ENCODE results near the gene TEKT2. TPM values are rescaled to one million over a fixed set of nuclear protein-coding genes. Genes with fewer than 3 reads are reported as not detected.
A peak's percentile ranks its signal among the peaks of the same experiment; 100 is the strongest.

Gene TEKT2
- total and polyA plus RNA-seq, 5 donors from 2014 or later = 0.81 TPM; not detected in 4

GRCh38 chr1:36088577-36089392, 4.9 kb downstream of the TEKT2 start, which contains the start of gene ADPRS:
ADPRS (plus strand) TSS chr1:36088892; CDS start chr1:36088905, 13 bp downstream.
- peaks cover 3% of the 10 kb centered on the region for H3K27me3 ChIP-seq (ENCODE audit: control insufficient read depth, insufficient read depth, low read length)
- peak within 1 kb of the TSS; percentile 90 for H3K27ac ChIP-seq (ENCODE audit: insufficient read depth, low read length, poor library complexity, severe bottlenecking)
- peaks cover 26% of the 10 kb centered on the region for H3K36me3 ChIP-seq (ENCODE audit: control insufficient read depth, insufficient read depth, low read length)
- H3K27me3 Mint-ChIP-seq = peaks cover 13% of the 10 kb centered on the region
- peak within 1 kb of the TSS; percentile 93 to 99 (median 94) for H3K27ac Mint-ChIP-seq
- ATAC-seq (ENCODE audit: low read depth in 2 of 2) (peak; percentile 92 to 93), DNase-seq (peak; percentile 86 to 94 (median 90))
- H3K9me3 Mint-ChIP-seq = peaks cover 0 to 3% (median 0%) of the 10 kb centered on the region in 7 donors
- H3K36me3 Mint-ChIP-seq = no peaks in the 10 kb centered on the region
- H3K4me3 ChIP-seq (ENCODE audit: low read depth, low read length) = peak within 1 kb of the TSS; percentile 90
- peaks cover 27% of the 10 kb centered on the region for H3K4me1 ChIP-seq (ENCODE audit: control insufficient read depth, insufficient read depth, low read length, poor library complexity, severe bottlenecking)
- H3K4me3 Mint-ChIP-seq = peak within 1 kb of the TSS; percentile 89 to 98 (median 90)
- no peaks in the 10 kb centered on the region for H3K9me3 ChIP-seq (ENCODE audit: control insufficient read depth in 2 of 2, low read length in 2 of 2)
- H3K4me1 Mint-ChIP-seq = peaks cover 0 to 35% (median 25%) of the 10 kb centered on the region in 4 donors

GRCh38 chr1:36089393-36090121, 5.7 kb downstream of the TEKT2 start:
- peak overlapping the region; percentile 89 to 98 (median 90) for H3K4me3 Mint-ChIP-seq
- Histone ChIP-seq H3K9me3 (ENCODE audit: control insufficient read depth in 2 of 2, low read length in 2 of 2) (no peaks in the 10 kb centered on the region), H3K36me3 (ENCODE audit: control insufficient read depth, insufficient read depth, low read length) (peaks cover 34% of the 10 kb centered on the region), H3K27ac (ENCODE audit: insufficient read depth, low read length, poor library complexity, severe bottlenecking) (peak overlapping the region; percentile 90), H3K4me1 (ENCODE audit: control insufficient read depth, insufficient read depth, low read length, poor library complexity, severe bottlenecking) (peaks cover 19% of the 10 kb centered on the region), H3K4me3 (ENCODE audit: low read depth, low read length) (peak overlapping the region; percentile 90), H3K27me3 (ENCODE audit: control insufficient read depth, insufficient read depth, low read length) (peaks cover 3% of the 10 kb centered on the region)
- no peaks in the 10 kb centered on the region for H3K36me3 Mint-ChIP-seq
- H3K27ac Mint-ChIP-seq = peak overlapping the region; percentile 93 to 99 (median 94)
- H3K9me3 Mint-ChIP-seq = peaks cover 0 to 3% (median 0%) of the 10 kb centered on the region in 7 donors
- H3K4me1 Mint-ChIP-seq = peaks cover 0 to 33% (median 24%) of the 10 kb centered on the region in 4 donors
- DNase-seq = peak in 1 of 3 donors; percentile 20
- ATAC-seq (ENCODE audit: low read depth in 2 of 2) = no peak
- H3K27me3 Mint-ChIP-seq = peaks cover 10% of the 10 kb centered on the region

DNA sequence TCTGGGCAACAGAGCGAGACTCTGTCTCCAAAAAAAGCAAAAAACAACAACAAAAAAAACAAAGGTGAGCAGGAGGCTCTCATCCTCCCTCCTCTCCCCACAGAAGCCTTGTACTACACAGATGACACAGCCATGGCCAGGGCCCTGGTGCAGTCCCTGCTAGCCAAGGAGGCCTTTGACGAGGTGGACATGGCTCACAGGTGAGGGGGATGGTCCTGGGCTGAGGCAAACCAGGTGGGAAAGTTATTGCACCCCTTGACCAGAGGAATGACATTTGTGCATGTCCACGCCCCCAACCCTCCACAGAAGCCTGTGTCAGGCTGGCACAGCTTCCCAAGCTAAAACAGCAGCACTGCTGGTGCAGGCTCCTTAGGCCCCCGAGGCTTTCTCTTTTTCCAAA, 7.2 kb downstream of the TEKT2 start:
- Histone ChIP-seq H3K27me3 (ENCODE audit: control insufficient read depth, insufficient read depth, low read length) (no peaks in the 10 kb centered on the region), H3K4me1 (ENCODE audit: control insufficient read depth, insufficient read depth, low read length, poor library complexity, severe bottlenecking) (peaks cover 19% of the 10 kb centered on the region), H3K4me3 (ENCODE audit: low read depth, low read length) (no peak overlapping the region), H3K27ac (ENCODE audit: insufficient read depth, low read length, poor library complexity, severe bottlenecking) (no peak overlapping the region), H3K9me3 (ENCODE audit: control insufficient read depth in 2 of 2, low read length in 2 of 2) (no peaks in the 10 kb centered on the region), H3K36me3 (ENCODE audit: control insufficient read depth, insufficient read depth, low read length) (peaks cover 48% of the 10 kb centered on the region)
- Mint-ChIP-seq H3K36me3 (no peaks in the 10 kb centered on the region), H3K4me1 (peaks cover 0 to 33% (median 24%) of the 10 kb centered on the region in 4 donors), H3K9me3 (peaks cover 0 to 3% (median 0%) of the 10 kb centered on the region in 7 donors), H3K27me3 (peaks cover 4% of the 10 kb centered on the region), H3K27ac (no peak overlapping the region), H3K4me3 (peak overlapping the region in 2 of 4 donors; percentile 71 to 91)
- no peak for DNase-seq
- no peak for ATAC-seq (ENCODE audit: low read depth in 2 of 2)

DNA sequence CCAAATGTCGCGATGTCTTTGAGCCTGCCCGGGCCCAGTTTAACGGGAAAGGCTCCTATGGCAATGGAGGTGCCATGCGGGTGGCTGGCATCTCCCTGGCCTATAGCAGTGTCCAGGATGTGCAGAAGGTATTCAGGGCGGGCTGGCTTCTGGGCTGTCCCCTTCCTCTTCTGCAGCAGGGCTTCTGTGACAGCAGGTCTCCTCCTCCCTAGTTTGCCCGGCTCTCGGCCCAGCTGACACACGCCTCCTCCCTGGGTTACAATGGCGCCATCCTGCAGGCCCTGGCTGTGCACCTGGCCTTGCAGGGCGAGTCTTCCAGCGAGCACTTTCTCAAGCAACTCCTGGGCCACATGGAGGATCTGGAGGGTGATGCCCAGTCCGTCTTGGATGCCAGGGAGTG, 7.8 kb downstream of the TEKT2 start:
- ATAC-seq (ENCODE audit: low read depth in 2 of 2) (no peak), DNase-seq (no peak)
- Histone ChIP-seq H3K27ac (ENCODE audit: insufficient read depth, low read length, poor library complexity, severe bottlenecking) (no peak overlapping the region), H3K27me3 (ENCODE audit: control insufficient read depth, insufficient read depth, low read length) (no peaks in the 10 kb centered on the region), H3K9me3 (ENCODE audit: control insufficient read depth in 2 of 2, low read length in 2 of 2) (no peaks in the 10 kb centered on the region), H3K4me3 (ENCODE audit: low read depth, low read length) (no peak overlapping the region), H3K36me3 (ENCODE audit: control insufficient read depth, insufficient read depth, low read length) (peaks cover 52% of the 10 kb centered on the region), H3K4me1 (ENCODE audit: control insufficient read depth, insufficient read depth, low read length, poor library complexity, severe bottlenecking) (peaks cover 19% of the 10 kb centered on the region)
- H3K4me3 Mint-ChIP-seq = peak overlapping the region; percentile 56 to 91 (median 74)
- H3K9me3 Mint-ChIP-seq = no peaks in the 10 kb centered on the region
- no peaks in the 10 kb centered on the region for H3K36me3 Mint-ChIP-seq
- peaks cover 4% of the 10 kb centered on the region for H3K27me3 Mint-ChIP-seq
- H3K27ac Mint-ChIP-seq = no peak overlapping the region
- H3K4me1 Mint-ChIP-seq = peaks cover 0 to 33% (median 24%) of the 10 kb centered on the region in 4 donors

GRCh38 chr1:36092166-36092797, 8.4 kb downstream of the TEKT2 start:
- Mint-ChIP-seq H3K27me3 (peaks cover 4% of the 10 kb centered on the region), H3K9me3 (no peaks in the 10 kb centered on the region), H3K36me3 (no peaks in the 10 kb centered on the region), H3K27ac (no peak overlapping the region), H3K4me1 (peaks cover 0 to 33% (median 23%) of the 10 kb centered on the region in 4 donors), H3K4me3 (peak overlapping the region in 2 of 4 donors; percentile 71 to 80)
- no peaks in the 10 kb centered on the region for H3K27me3 ChIP-seq (ENCODE audit: control insufficient read depth, insufficient read depth, low read length)
- H3K36me3 ChIP-seq (ENCODE audit: control insufficient read depth, insufficient read depth, low read length) = peaks cover 52% of the 10 kb centered on the region
- no peak for ATAC-seq (ENCODE audit: low read depth in 2 of 2)
- H3K27ac ChIP-seq (ENCODE audit: insufficient read depth, low read length, poor library complexity, severe bottlenecking) = no peak overlapping the region
- peaks cover 19% of the 10 kb centered on the region for H3K4me1 ChIP-seq (ENCODE audit: control insufficient read depth, insufficient read depth, low read length, poor library complexity, severe bottlenecking)
- H3K4me3 ChIP-seq (ENCODE audit: low read depth, low read length) = no peak overlapping the region
- no peaks in the 10 kb centered on the region for H3K9me3 ChIP-seq (ENCODE audit: control insufficient read depth in 2 of 2, low read length in 2 of 2)
- no peak for DNase-seq

DNA sequence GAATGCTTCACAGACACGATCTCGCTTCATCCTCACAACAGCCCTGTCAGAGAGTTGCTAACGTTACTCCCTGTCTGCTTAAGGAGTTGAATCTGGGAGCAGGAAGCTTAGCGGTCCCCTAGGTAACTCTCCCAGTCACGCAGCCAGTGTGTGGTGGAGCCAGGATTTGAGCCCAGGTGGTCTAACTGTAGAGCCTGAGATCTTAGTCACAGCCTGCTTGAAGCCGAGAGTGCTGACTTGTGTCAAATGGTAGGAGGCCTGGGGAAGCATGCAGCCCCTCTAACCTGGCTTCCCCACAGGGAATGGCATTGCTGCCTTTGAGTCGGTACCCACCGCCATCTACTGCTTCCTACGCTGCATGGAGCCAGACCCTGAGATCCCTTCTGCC, 8.9 kb downstream of the TEKT2 start:
- peaks cover 52% of the 10 kb centered on the region for H3K36me3 ChIP-seq (ENCODE audit: control insufficient read depth, insufficient read depth, low read length)
- H3K27me3 Mint-ChIP-seq = peaks cover 4% of the 10 kb centered on the region
- peak overlapping the region in 1 of 4 donors; percentile 71 for H3K4me3 Mint-ChIP-seq

GRCh38 chr1:36093226-36093625, 9.3 kb downstream of the TEKT2 start:
- Mint-ChIP-seq H3K4me3 (no peak overlapping the region), H3K27ac (peak overlapping the region in 1 of 3 donors; percentile 44), H3K27me3 (peaks cover 4% of the 10 kb centered on the region), H3K36me3 (no peaks in the 10 kb centered on the region), H3K9me3 (no peaks in the 10 kb centered on the region), H3K4me1 (peaks cover 0 to 33% (median 22%) of the 10 kb centered on the region in 4 donors)
- Histone ChIP-seq H3K4me3 (ENCODE audit: low read depth, low read length) (no peak overlapping the region), H3K9me3 (ENCODE audit: control insufficient read depth in 2 of 2, low read length in 2 of 2) (no peaks in the 10 kb centered on the region), H3K27ac (ENCODE audit: insufficient read depth, low read length, poor library complexity, severe bottlenecking) (no peak overlapping the region), H3K27me3 (ENCODE audit: control insufficient read depth, insufficient read depth, low read length) (no peaks in the 10 kb centered on the region), H3K4me1 (ENCODE audit: control insufficient read depth, insufficient read depth, low read length, poor library complexity, severe bottlenecking) (peaks cover 15% of the 10 kb centered on the region), H3K36me3 (ENCODE audit: control insufficient read depth, insufficient read depth, low read length) (peaks cover 52% of the 10 kb centered on the region)
- ATAC-seq (ENCODE audit: low read depth in 2 of 2) (no peak), DNase-seq (no peak)

More for the DNA sequence above, 8.9 kb downstream of the TEKT2 start:
- Histone ChIP-seq H3K27ac (ENCODE audit: insufficient read depth, low read length, poor library complexity, severe bottlenecking) (no peak overlapping the region), H3K4me1 (ENCODE audit: control insufficient read depth, insufficient read depth, low read length, poor library complexity, severe bottlenecking) (peaks cover 19% of the 10 kb centered on the region), H3K9me3 (ENCODE audit: control insufficient read depth in 2 of 2, low read length in 2 of 2) (no peaks in the 10 kb centered on the region), H3K27me3 (ENCODE audit: control insufficient read depth, insufficient read depth, low read length) (no peaks in the 10 kb centered on the region), H3K4me3 (ENCODE audit: low read depth, low read length) (no peak overlapping the region)
- no peaks in the 10 kb centered on the region for H3K9me3 Mint-ChIP-seq
- DNase-seq (no peak), ATAC-seq (ENCODE audit: low read depth in 2 of 2) (no peak)
- no peak overlapping the region for H3K27ac Mint-ChIP-seq
- H3K4me1 Mint-ChIP-seq = peaks cover 0 to 33% (median 23%) of the 10 kb centered on the region in 4 donors
- no peaks in the 10 kb centered on the region for H3K36me3 Mint-ChIP-seq
